HL-60 (cell line): ENCODE measurements around the gene SMIM44.

ENCODE experiments used
- DNase-seq, 2 experiments: peaks; one replicate each; pipeline ENCODE4 v3.0.0-alpha.2; 2010 to 2020; ENCODE audit warnings: low read depth in 1 of 2, low spot score in 1 of 2
- H3K27ac ChIP-seq: fragments of 250-450 bp; sonication (Bioruptor Pico); replicated peaks from 2 replicates; pipeline ENCODE4 v1.5.1; 2020; ENCODE audit warnings: mild to moderate bottlenecking, moderate library complexity
- H3K27me3 ChIP-seq: fragments of 250-450 bp; sonication (Bioruptor Pico); 2 replicates; pipeline ENCODE4 v1.5.1; 2021; ENCODE audit warnings: mild to moderate bottlenecking, moderate library complexity; ENCODE audit not compliant: insufficient read depth, poor library complexity, severe bottlenecking
- H3K4me3 ChIP-seq: replicated peaks from 2 replicates; pipeline ENCODE4 v1.5.1; 2011; ENCODE audit warnings: mild to moderate bottlenecking, control low read depth, low read length; ENCODE audit not compliant: insufficient read depth
- CTCF ChIP-seq: IDR thresholded peaks from one replicate; pipeline ENCODE4 v1.5.1; 2011; ENCODE audit warnings: low read length, control low read depth, inconsistent platforms; ENCODE audit not compliant: insufficient read depth
- GABPA ChIP-seq: IDR thresholded peaks from 2 replicates; pipeline ENCODE4 v1.6.1; 2012; ENCODE audit warnings: low read depth
- POLR2AphosphoS5 ChIP-seq: IDR thresholded peaks from 2 replicates; pipeline ENCODE4 v1.6.1; 2012; ENCODE audit warnings: low read depth
- REST ChIP-seq: IDR thresholded peaks from 2 replicates; pipeline ENCODE4 v1.6.1; 2012; ENCODE audit warnings: low read depth; ENCODE audit not compliant: insufficient replicate concordance
- SPI1 ChIP-seq: IDR thresholded peaks from 2 replicates; pipeline ENCODE4 v1.6.1; 2012; ENCODE audit warnings: low read depth, mild to moderate bottlenecking, borderline replicate concordance

The SMIM44 gene

GRCh38 chr19:3515891-3516422 is 32.7 kb upstream of the SMIM44 start:
- no peak for TF ChIP-seq SPI1
- no peak for TF ChIP-seq POLR2AphosphoS5
- no peak for TF ChIP-seq GABPA
- no peak for TF ChIP-seq REST
- TF ChIP-seq CTCF, result no peak
- DNase-seq, result no peak
- Histone ChIP-seq H3K27me3 (no peaks in the 10 kb centered on the region), H3K4me3 (no peak overlapping the region), H3K27ac (no peak overlapping the region)

GRCh38 chr19:3514930-3515329 is 31.7 kb upstream of the SMIM44 start:
- no peak for DNase-seq
- no peaks in the 10 kb centered on the region for H3K27me3 ChIP-seq
- no peak overlapping the region for H3K27ac ChIP-seq
- no peak overlapping the region for H3K4me3 ChIP-seq
- TF ChIP-seq SPI1 (no peak), POLR2AphosphoS5 (no peak), GABPA (no peak), REST (no peak), CTCF (no peak)

- no peak for DNase-seq
- Histone ChIP-seq H3K27me3 (no peaks in the 10 kb centered on the region), H3K27ac (no peak overlapping the region), H3K4me3 (no peak overlapping the region)
- TF ChIP-seq CTCF (no peak), SPI1 (no peak), REST (no peak), GABPA (no peak), POLR2AphosphoS5 (no peak)
These were observed 30.2 kb upstream of the SMIM44 start for GRCh38 chr19:3513229-3514140.
